ENCODE measurements around the gene LIPE.

LIPE gene

GRCh38 chr19:42419309-42419708 lies 7.9 kb downstream of the LIPE start:
- no peak for TF ChIP-seq CTCF (IDR thresholded peaks at IDR 0.05; ENCODE audit: control insufficient read depth, insufficient read depth, low read depth, low read length, missing control alignments)
- DNase-seq (ENCODE audit: low read depth): no peak
- no peak overlapping the region for H3K4me3 ChIP-seq (ENCODE audit: control insufficient read depth, low read depth, low read length)

DNA sequence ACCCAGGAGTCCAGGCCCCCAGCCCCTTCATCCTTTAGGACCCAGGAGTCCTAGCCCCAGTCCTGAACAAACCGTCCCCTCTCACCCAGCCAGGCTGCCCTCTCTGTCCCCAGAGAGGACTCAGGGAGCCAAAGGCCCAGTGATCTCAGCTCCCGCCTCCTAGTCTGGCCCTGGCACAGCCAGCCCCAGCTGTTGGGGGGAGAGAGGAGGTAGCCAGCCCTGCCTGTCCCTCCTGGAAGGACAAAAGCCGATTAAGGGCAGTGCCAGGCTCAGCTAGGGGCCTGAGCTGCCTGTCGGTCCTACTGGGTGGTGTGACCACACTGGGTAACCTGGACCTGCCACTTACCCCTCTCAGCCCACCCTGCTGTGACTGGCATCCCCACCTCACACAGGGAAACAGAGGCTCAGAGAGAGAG lies 14.5 kb downstream of the LIPE start:
- no peak for DNase-seq (ENCODE audit: low read depth)
- TF ChIP-seq CTCF (IDR thresholded peaks at IDR 0.05; ENCODE audit: control insufficient read depth, insufficient read depth, low read depth, low read length, missing control alignments): no peak
- no peak overlapping the region for H3K4me3 ChIP-seq (ENCODE audit: control insufficient read depth, low read depth, low read length)

DNA sequence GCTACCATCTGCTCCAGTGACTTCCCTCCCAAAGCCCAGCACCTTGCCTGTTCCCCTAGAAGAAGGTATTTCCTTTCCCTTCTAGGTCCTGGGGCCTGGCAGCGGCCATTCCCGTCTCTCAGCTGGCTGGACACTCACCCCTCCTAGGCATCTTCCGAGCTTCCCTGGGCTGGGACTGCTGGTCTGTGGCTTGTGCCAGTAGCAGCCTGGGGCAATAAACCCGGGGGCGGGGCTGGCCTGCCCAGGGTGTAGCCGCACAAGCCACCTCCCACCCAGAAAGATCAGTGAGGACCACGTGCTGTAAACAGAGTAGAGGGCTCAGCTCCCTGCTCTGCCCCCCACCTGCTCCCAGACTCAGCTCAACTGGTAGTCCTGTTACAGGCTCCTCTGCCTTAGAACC lies 15.0 kb downstream of the LIPE start:
- no peak for TF ChIP-seq CTCF (IDR thresholded peaks at IDR 0.05; ENCODE audit: control insufficient read depth, insufficient read depth, low read depth, low read length, missing control alignments)
- H3K4me3 ChIP-seq (ENCODE audit: control insufficient read depth, low read depth, low read length): no peak overlapping the region
- DNase-seq (ENCODE audit: low read depth): no peak

DNA sequence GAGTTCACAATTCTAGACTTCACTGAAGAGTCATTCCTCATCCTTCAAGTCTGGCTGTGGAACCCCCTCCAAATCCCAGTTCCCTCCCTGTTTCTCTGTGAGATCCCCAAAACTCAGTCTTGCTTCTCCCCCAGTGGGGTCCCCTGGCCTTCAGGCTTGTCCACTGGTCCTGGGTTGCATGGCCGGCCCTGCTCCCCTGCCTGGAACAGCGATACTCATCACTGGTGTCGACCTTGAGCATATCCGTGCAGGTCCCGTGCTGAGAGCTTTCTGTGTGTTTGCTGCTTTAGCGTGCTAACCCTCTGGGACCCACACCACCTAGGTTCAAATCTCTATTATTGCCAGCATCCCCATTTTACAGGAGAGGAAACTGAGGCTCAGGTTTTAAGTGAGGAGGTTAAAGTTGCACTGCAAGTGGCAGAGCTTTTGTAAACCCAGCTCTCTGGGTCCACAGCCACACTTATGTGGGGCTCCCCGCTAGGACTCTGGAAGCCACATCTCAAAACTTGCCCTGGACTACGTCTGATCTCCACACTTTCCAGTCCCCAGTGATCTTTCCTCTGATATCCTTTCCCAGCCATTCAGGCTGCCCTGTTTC lies 15.5 kb downstream of the LIPE start:
- no peak for TF ChIP-seq CTCF (IDR thresholded peaks at IDR 0.05; ENCODE audit: control insufficient read depth, insufficient read depth, low read depth, low read length, missing control alignments)

GRCh38 chr19:42410371-42410770 lies 16.8 kb downstream of the LIPE start:
- no peak for DNase-seq (ENCODE audit: low read depth)
- no peak for TF ChIP-seq CTCF (IDR thresholded peaks at IDR 0.05; ENCODE audit: control insufficient read depth, insufficient read depth, low read depth, low read length, missing control alignments)

More for the DNA sequence above, 15.5 kb downstream of the LIPE start:
- no peak overlapping the region for H3K4me3 ChIP-seq (ENCODE audit: control insufficient read depth, low read depth, low read length)
- DNase-seq (ENCODE audit: low read depth): no peak

DNA sequence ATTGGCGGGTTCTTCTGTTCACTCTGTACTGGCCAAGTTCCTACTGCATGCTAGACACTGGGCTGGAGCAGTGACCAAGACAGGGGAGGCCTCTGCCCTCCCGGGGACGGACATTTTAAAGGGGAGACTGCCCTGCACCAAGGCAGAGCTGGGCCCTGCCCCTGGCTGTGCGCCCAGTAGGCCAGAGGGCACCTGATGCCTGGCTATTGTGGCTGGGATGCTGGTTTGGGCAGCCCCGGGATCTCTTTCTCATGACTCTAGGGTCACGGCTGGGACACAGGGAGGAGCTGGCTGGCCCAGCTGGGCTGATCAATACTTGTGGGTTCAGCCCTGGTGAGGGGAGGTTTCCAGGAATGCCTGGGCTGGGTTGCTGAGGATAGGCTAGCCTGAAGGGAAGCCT lies 17.7 kb downstream of the LIPE start:
- no peak for TF ChIP-seq CTCF (IDR thresholded peaks at IDR 0.05; ENCODE audit: control insufficient read depth, insufficient read depth, low read depth, low read length, missing control alignments)
- H3K4me3 ChIP-seq (ENCODE audit: control insufficient read depth, low read depth, low read length): no peak overlapping the region
- DNase-seq (ENCODE audit: low read depth): no peak

More at GRCh38 chr19:42410371-42410770, 16.8 kb downstream of the LIPE start:
- no peak overlapping the region for H3K4me3 ChIP-seq (ENCODE audit: control insufficient read depth, low read depth, low read length)

DNA sequence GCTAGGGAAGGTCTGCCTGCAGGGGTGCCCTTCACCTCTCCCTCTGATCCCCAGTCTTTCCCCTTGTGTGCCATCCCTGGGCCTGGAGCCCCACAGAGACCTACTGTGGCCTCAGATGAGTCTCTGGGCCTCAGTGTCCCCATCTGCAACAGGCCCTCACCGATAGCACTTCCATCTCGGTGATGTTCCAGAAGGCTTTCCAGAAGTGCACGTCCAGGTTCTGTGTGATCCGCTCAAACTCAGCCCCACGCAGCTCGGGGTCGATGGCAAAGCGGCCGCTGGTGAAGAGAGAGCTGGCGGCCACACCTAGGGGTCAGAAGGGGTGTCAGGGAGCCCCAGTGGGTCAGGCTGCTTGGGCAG lies 19.4 kb downstream of the LIPE start:
- TF ChIP-seq CTCF (IDR thresholded peaks at IDR 0.05; ENCODE audit: control insufficient read depth, insufficient read depth, low read depth, low read length, missing control alignments): no peak
- DNase-seq (ENCODE audit: low read depth): no peak
- H3K4me3 ChIP-seq (ENCODE audit: control insufficient read depth, low read depth, low read length): no peak overlapping the region

Measured in AG09309 (cell line).